HG02870 (cell line): ENCODE measurements around the gene NECTIN4.

Experiments used
- ATAC-seq: cut with Tn5 transposase; IDR thresholded peaks from one replicate; pipeline ENCODE4 v1.9.1; 2021; ENCODE audit warnings: mild to moderate bottlenecking, moderate library complexity; ENCODE audit not compliant: unreplicated experiment

The NECTIN4 gene

GRCh38 chr1:161113915-161114314, 24.6 kb upstream of the NECTIN4 start:
- no peak for ATAC-seq

GRCh38 chr1:161111527-161111926, 22.2 kb upstream of the NECTIN4 start:
- no peak for ATAC-seq

DNA sequence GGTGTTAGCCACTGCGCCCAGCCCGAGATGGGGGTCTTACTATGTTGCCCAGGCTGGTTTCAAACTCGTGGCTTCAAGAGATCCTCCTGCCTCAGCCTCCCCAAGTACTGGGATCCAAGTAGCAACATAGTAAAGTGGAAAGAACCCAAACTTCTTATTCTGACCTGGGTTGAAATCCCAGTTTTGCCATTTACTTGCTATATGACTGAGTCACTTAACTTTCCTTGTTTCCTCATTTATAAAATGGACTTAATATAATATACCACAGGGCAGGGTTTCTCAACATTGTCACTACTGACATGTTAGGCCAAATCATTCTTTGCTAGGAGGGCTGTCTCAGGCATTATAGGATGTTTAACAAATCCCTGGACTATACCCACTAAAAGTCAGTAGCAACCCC, 21.8 kb upstream of the NECTIN4 start:
- no peak for ATAC-seq

DNA sequence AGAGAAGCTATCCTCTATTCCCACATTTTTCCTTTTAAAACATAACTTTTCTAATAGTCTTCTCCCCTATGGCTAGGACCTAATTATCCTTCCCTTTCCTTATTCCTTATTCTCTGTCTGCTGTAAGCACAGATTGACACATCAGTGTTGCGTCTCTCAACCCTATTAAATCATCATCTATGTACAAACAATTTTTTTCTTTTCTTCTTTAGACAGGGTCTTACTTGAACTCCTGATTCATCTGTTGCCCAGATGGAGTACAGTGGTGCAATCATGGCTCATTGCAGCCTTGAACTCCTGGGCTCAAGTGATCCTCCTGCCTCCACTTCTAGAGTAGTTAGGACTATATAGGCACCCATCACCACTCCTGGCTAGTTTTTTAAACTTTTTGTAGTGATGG, 17.1 kb upstream of the NECTIN4 start:
- ATAC-seq = no peak

DNA sequence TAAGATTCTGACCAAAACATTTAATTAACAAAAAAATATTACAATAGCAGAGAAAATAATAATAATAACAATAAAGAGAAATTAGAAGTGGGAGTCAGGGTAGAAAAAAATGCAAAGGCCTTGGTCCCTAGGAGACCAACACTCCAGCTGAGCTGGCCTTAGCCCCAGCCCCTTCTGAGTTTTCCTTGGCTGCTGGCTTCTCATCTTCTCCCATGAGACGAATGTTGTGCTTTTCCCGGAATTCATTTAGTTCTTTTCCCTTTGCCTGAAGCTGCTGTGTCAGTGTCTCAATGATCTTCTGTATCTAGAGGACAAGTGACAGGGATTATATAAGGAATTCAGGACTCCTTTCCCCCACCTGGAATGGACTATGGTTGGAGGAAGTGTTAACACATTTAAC, 11.2 kb upstream of the NECTIN4 start:
- no peak for ATAC-seq

DNA sequence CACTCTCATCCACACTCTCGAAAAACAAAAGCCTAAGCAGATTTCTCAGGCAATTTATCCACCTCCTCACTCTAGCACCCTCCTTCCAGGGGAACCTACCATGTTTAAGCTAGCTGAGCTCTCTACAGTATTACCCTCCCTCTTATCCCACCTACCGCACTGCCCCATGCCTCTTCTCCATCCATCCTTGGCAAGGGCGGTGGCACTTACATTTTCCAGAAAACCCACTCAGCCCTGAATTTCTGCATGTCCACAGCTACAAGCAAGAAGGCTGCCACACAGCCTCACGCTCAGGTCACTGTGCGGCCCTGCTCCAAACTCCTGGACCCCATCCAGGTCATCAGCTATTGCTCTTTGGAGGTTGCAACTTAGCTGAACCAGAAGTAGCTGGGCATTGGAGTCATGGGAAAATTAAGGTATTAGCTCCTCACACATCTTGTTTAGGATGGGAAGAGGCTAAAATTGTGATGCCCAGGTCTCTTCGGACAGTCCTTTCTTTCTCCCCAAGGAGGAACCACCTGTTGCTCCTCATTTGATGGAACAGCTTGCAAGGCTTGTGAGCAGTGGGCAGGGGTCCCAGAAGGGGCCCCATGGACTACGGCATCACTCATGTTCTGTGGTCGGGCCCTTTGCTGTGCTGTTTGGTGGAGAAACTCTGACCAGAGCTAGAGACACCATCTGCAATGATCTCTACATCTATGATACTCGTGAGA, 9.9 kb upstream of the NECTIN4 start:
- no peak for ATAC-seq

DNA sequence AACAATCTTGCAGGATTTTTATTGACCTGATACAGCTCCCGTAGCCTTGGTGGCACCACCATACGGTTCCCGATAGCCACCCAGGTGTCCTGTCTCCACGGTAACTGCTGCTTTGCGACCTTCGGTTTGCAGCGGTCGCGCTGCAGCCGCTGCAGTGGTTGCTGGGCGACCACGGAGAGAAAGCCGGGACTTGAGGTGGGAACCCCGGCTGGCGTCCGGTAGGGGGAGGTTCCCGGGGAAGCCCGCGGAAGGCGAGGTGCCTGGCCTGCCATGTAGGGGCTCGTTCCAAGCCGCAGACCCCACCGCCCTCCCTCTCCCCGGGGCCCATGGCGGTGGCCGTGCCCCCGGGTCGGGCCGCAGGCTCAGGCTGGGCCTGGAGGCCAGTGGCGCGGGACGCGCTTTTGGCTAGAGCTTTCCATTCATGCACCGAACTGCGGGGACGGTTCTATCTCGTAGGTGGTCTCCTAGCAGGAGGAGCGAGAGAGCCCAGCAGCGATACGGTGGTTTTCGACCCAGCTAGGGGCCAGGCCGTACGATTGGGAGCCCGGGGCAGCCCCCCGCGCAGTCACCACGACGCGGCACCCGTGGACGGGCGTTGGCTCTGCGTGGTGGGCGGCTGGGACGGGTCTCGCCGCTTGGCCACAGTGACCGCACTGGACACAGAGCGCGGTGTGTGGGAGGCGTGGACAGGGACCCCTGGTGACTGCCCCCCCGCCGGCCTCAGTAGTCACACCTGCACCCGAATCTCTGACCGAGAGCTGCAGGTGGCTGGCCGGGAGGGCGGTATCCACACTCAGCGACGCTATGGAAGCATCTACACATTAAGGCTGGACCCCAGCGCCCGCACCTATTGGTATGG, 9.1 kb upstream of the NECTIN4 start, which contains the start of gene KLHDC9:
KLHDC9 (plus strand) TSS at position 152 of the 859 bp plus-strand sequence; CDS start at position 327, 175 bp downstream.
- peak; percentile 57 for ATAC-seq

- no peak for ATAC-seq
Observed at GRCh38 chr1:161096530-161096929, 7.2 kb upstream of the NECTIN4 start.

GRCh38 chr1:161096015-161096414, 6.7 kb upstream of the NECTIN4 start:
- peak; percentile 45 for ATAC-seq

DNA sequence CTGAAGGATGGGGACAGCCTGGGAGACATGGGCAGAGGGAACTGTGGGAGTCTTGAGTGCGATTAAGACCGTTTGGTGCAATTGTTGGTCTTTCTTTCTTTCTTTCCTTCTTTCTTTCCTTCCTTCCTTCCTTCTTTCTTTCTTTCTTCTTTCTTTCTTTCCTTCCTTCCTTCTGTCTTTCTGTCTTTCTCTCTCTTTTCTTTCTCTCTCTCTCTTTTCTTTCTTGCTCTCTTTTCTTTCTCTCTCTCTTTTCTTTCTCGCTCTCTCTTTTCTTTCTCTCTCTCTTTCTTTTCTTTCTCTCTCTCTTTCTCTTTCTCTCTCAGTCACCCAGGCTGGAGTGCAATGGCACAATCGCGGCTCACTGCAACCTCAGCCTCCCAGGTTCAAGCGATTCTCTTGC, 5.9 kb upstream of the NECTIN4 start:
- ATAC-seq = no peak

- ATAC-seq = no peak
Observed at GRCh38 chr1:161094481-161094880, 5.1 kb upstream of the NECTIN4 start.

DNA sequence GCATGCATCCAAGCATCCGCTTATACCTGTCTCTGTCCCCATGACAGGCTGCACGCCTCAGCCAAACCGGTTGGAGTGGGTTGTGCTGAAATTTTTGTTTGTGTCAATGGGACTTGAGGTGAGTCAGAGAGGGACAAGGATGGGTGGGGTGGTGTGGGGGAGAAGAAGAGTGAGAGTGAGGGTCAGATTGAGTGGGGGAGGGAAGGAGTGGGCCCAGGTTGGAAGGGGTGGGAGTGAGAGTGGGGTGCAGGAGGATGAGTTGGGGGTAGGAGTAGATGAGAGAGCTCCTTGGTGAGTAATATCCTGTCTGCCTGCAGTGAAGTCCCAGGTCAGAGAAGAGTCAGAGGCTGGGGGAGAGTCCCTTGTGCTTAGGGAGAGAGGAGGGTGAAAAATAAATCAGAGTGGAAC, 3.3 kb upstream of the NECTIN4 start:
- ATAC-seq = no peak

DNA sequence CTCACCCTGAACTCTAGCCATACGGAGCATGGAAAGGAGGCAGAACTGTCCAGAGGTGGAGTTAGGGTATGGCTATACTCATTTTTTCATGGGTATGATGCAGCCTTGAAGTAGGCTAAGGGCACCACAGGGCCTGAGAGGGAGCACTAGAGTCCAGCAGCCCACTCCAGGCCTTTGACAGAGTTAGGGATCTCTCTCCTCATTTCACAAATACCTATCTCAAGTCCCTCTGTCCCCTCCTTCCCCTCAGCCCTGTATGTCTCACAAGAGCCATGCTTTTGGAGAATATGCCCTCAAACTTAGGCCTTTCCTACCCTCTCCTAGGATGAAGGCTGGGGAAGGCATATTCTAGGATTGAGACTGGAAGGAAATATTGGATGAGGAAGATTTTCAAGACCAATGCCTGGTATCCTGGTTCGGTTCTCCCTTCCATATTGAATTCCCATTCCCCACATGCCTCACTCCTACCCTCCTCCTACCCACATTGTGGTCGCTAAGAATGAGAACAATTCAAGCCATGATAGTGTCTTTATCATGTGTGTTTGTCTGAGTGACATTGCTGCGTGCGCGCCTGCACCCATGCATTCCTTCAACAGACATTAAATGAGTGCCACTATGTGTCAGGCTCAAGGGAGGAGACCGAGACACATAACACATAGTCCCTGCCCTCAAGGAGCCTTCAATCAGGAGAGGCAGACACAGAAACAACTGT, 2.6 kb upstream of the NECTIN4 start:
- ATAC-seq = no peak

GRCh38 chr1:161091093-161091492, 1.7 kb upstream of the NECTIN4 start:
- ATAC-seq = no peak

GRCh38 chr1:161090617-161091016, 1.3 kb upstream of the NECTIN4 start:
- no peak for ATAC-seq

DNA sequence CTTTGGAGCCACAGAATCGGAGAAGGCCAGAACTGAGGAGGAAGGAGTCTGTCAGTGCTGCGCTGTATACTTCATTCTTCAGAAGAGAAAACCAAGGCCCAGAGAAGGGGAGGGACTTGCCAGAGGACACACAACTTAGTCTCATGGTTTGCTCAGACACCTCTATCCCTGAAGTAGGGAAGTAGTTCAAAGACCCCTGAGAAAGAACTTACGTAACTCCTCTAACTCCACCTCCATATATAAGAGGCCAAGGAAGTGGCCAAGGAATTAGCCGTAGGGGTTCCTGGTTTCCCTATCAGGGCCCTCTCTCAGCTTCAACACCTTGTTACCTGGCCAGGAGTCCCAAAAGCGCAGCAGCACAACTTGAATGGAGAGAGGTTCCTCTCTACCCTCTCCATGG, 580 bp upstream of the NECTIN4 start:
- ATAC-seq = no peak

GRCh38 chr1:161088587-161089110, 709 bp downstream of the NECTIN4 start:
- no peak for ATAC-seq

DNA sequence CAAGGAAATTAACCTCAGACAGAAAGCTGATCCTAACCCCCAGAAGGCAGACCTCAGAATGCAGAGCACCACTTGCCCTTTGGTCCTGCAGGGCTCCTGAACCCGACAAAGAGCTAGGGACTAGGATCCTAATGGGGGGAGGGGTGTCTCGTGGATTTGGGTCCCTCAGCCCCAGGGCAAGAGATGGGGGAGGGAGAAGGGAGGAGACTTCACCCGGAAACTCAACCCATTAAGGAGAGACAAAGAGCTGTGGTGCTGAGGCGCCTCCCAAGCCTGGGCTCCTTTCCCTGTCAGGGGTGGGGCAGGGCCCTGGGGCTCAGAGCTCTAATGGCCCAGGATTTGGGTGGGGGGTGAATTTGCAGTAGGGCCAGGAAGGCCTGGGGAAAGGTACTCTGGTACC, 2.9 kb downstream of the NECTIN4 start:
- no peak for ATAC-seq

GRCh38 chr1:161085165-161085564, 4.2 kb downstream of the NECTIN4 start:
- ATAC-seq = no peak

GRCh38 chr1:161084597-161084988, 4.8 kb downstream of the NECTIN4 start:
- ATAC-seq = no peak
